ENCODE results near the gene ASB9.

GRCh38 chrX:15298201-15298600, 28.3 kb upstream of the ASB9 start:
- TF ChIP-seq CTCF (IDR thresholded peaks at IDR 0.05; ENCODE audit: extremely low read depth in 1 of 2, insufficient read depth in 1 of 2, low read depth in 1 of 2, low read length in 2 of 2) (no peak), POLR2A (IDR thresholded peaks at IDR 0.05; ENCODE audit: low read depth, low read length) (no peak), POLR2AphosphoS5 (IDR thresholded peaks at IDR 0.05; ENCODE audit: insufficient read depth, low read depth, low read length) (no peak), GATA2 (IDR thresholded peaks at IDR 0.05; ENCODE audit: insufficient read depth, insufficient read length, low read depth, low read length) (no peak), EZH2 (IDR thresholded peaks at IDR 0.05; ENCODE audit: borderline replicate concordance, low read depth, low read length, severe bottlenecking) (no peak)

Data from endothelial cell of umbilical vein (primary cell).